ENCODE results near the gene P2RY4. TPM values are rescaled to one million over a fixed set of nuclear protein-coding genes. Genes with fewer than 3 reads are reported as not detected.

The P2RY4 gene
- total RNA-seq, 1 experiment from 2014 or later = not detected

DNA sequence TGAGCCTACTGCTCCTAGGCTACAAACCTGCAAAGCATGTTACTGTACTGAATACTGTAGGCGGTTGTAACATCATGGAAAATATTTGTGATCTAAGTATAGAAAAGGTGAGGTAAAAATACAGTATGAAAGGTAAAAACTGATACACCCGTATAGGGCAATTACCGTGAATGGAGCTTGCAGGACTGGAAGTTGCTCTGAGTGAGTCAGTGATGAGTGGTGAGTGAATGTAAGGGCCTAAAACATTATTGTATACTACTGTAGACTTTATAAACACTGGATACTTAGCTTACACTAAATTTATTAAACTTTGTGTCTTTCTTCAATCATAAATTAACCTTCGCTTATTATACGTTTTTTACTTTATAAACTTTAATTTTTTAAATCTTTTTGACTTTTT is 33.6 kb upstream of the P2RY4 start:
- intact Hi-C loops (cut with micrococcal nuclease; ENCODE audit: unreplicated experiment) (no loop called here), in situ Hi-C loops (cut with HindIII; ENCODE audit: low pct_unique_long_range_greater_than_20kb, low sequenced_read_pairs) (no loop called here)
- ATAC-seq (no peak), DNase-seq (ENCODE audit: low read depth, low spot score) (no peak)
- BruUV-seq (replicated peaks) = no TSS peak
- Histone ChIP-seq H3K27me3 (ENCODE audit: control insufficient read depth, insufficient read depth, low read length) (no peaks in the 10 kb centered on the region), H3K4me1 (ENCODE audit: control insufficient read depth, insufficient read depth, low read length) (peaks cover 19% of the 10 kb centered on the region), H3K9me3 (ENCODE audit: control insufficient read depth, insufficient read depth, low read depth, low read length) (no peaks in the 10 kb centered on the region), H3K27ac (ENCODE audit: low read length) (peak overlapping the region; percentile 29; the same call in 1 of the 2 replicates), H3K4me3 (ENCODE audit: low read depth in 2 of 2, low read length in 2 of 2) (no peak overlapping the region; a peak in 1 of 4 replicates), H3K36me3 (ENCODE audit: control insufficient read depth, insufficient read depth, low read length) (peaks cover 10% of the 10 kb centered on the region; the same call in 1 of the 2 replicates)
- TF ChIP-seq TCF7L2 (IDR thresholded peaks at IDR 0.05; ENCODE audit: low read depth, low read length) (no peak), POLR2AphosphoS5 (IDR thresholded peaks at IDR 0.05; ENCODE audit: low read depth, low read length) (no peak)
- TF ChIP-seq, protein P1, sequence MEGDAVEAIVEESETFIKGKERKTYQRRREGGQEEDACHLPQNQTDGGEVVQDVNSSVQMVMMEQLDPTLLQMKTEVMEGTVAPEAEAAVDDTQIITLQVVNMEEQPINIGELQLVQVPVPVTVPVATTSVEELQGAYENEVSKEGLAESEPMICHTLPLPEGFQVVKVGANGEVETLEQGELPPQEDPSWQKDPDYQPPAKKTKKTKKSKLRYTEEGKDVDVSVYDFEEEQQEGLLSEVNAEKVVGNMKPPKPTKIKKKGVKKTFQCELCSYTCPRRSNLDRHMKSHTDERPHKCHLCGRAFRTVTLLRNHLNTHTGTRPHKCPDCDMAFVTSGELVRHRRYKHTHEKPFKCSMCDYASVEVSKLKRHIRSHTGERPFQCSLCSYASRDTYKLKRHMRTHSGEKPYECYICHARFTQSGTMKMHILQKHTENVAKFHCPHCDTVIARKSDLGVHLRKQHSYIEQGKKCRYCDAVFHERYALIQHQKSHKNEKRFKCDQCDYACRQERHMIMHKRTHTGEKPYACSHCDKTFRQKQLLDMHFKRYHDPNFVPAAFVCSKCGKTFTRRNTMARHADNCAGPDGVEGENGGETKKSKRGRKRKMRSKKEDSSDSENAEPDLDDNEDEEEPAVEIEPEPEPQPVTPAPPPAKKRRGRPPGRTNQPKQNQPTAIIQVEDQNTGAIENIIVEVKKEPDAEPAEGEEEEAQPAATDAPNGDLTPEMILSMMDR (IDR thresholded peaks at IDR 0.05) = no peak
- CTCF ChIA-PET = no interaction called here
- POLR2A ChIA-PET = no interaction called here

DNA sequence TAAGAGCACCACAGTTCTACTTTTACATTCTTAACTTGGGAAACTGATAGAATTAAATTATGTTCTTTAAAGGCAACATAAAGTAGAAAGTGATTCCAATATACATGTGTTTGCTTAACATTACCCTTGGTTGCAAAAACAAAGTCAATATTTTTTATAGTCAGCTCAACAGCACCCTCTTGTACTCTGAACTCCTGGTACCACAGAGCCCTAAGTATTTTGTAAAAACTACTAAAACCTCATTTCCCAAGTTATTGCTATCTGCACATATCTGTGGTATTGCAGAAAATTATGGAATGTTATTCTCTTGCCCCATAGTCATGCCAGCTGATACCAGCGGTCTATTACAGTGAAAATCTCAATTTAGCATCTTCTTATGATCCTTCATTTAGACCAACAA is 32.8 kb upstream of the P2RY4 start:
- H3K4me1 ChIP-seq (ENCODE audit: control insufficient read depth, insufficient read depth, low read length) = peaks cover 19% of the 10 kb centered on the region
- in situ Hi-C loops (cut with HindIII; ENCODE audit: low pct_unique_long_range_greater_than_20kb, low sequenced_read_pairs) (no loop called here), intact Hi-C loops (cut with micrococcal nuclease; ENCODE audit: unreplicated experiment) (no loop called here)
- BruUV-seq (replicated peaks) = no TSS peak
- DNase-seq (ENCODE audit: low read depth, low spot score) (no peak), ATAC-seq (no peak)
- H3K4me3 ChIP-seq (ENCODE audit: low read depth in 2 of 2, low read length in 2 of 2) = no peak overlapping the region; a peak in 1 of 4 replicates
- peak overlapping the region; percentile 74; the same call in 1 of the 2 replicates for H3K27ac ChIP-seq (ENCODE audit: low read length)
- peaks cover 9% of the 10 kb centered on the region; the same call in 1 of the 2 replicates for H3K36me3 ChIP-seq (ENCODE audit: control insufficient read depth, insufficient read depth, low read length)
- TF ChIP-seq TCF7L2 (IDR thresholded peaks at IDR 0.05; ENCODE audit: low read depth, low read length) (no peak), SIN3A (IDR thresholded peaks at IDR 0.05; ENCODE audit: borderline replicate concordance, insufficient read depth, low read depth, low read length) (no peak), POLR2AphosphoS5 (IDR thresholded peaks at IDR 0.05; ENCODE audit: low read depth, low read length) (no peak)
- TF ChIP-seq, protein P1 (IDR thresholded peaks at IDR 0.05) = no peak
- TF ChIP-seq, protein P2, sequence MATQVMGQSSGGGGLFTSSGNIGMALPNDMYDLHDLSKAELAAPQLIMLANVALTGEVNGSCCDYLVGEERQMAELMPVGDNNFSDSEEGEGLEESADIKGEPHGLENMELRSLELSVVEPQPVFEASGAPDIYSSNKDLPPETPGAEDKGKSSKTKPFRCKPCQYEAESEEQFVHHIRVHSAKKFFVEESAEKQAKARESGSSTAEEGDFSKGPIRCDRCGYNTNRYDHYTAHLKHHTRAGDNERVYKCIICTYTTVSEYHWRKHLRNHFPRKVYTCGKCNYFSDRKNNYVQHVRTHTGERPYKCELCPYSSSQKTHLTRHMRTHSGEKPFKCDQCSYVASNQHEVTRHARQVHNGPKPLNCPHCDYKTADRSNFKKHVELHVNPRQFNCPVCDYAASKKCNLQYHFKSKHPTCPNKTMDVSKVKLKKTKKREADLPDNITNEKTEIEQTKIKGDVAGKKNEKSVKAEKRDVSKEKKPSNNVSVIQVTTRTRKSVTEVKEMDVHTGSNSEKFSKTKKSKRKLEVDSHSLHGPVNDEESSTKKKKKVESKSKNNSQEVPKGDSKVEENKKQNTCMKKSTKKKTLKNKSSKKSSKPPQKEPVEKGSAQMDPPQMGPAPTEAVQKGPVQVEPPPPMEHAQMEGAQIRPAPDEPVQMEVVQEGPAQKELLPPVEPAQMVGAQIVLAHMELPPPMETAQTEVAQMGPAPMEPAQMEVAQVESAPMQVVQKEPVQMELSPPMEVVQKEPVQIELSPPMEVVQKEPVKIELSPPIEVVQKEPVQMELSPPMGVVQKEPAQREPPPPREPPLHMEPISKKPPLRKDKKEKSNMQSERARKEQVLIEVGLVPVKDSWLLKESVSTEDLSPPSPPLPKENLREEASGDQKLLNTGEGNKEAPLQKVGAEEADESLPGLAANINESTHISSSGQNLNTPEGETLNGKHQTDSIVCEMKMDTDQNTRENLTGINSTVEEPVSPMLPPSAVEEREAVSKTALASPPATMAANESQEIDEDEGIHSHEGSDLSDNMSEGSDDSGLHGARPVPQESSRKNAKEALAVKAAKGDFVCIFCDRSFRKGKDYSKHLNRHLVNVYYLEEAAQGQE (IDR thresholded peaks at IDR 0.05; ENCODE audit: insufficient read depth in 1 of 2, low read depth in 2 of 2, low read length in 1 of 2) = no peak
- CTCF ChIA-PET = interaction anchor here (0.5 kb wide), 1 partner anchor 52 kb away, joined by 5 read pairs; no protein-coding TSS in a partner anchor
- POLR2A ChIA-PET = no interaction called here
- H3K9me3 ChIP-seq (ENCODE audit: control insufficient read depth, insufficient read depth, low read depth, low read length) = no peaks in the 10 kb centered on the region
- H3K27me3 ChIP-seq (ENCODE audit: control insufficient read depth, insufficient read depth, low read length) = no peaks in the 10 kb centered on the region

Data from Panc1 (cell line).